SK-N-SH treated with all-trans-retinoic acid at 6 μM for 48 hours (cell line): ENCODE data around the gene KBTBD4.

Experiments used
- ISL1 ChIP-seq: fragments of 250-450 bp; sonication (Bioruptor Pico); IDR thresholded peaks from 2 replicates; pipeline ENCODE4 v2.1.2; 2022; ENCODE audit warnings: mild to moderate bottlenecking, moderate library complexity
- OSR1 ChIP-seq: fragments of 250-450 bp; sonication (Bioruptor Pico); IDR thresholded peaks from 2 replicates; pipeline ENCODE4 v1.8.0; 2022; ENCODE audit warnings: moderate library complexity, mild to moderate bottlenecking, inconsistent platforms

GRCh38 chr11:47593934-47594855 lies 15.4 kb upstream of the KBTBD4 start, which contains the start of gene C1QTNF4:
- no peak for TF ChIP-seq OSR1 (CRISPR knock-in tag)
- no peak for TF ChIP-seq ISL1 (CRISPR knock-in tag)
